SK-N-SH treated with all-trans-retinoic acid at 6 μM for 48 hours (cell line): Measurements from ENCODE around the gene ST3GAL6.

ENCODE experiments used
- ARNTL ChIP-seq: fragments of 450-650 bp; formaldehyde crosslinking; IDR thresholded peaks from 2 replicates; pipeline ENCODE4 v1.5.0; 2020; ENCODE audit warnings: low read depth, mild to moderate bottlenecking, moderate library complexity, borderline replicate concordance
- CSDC2 ChIP-seq: fragments of 250-450 bp; sonication (Bioruptor Pico); IDR thresholded peaks from 2 replicates; pipeline ENCODE4 v1.5.0; 2020; ENCODE audit warnings: mild to moderate bottlenecking, moderate library complexity
- ISL1 ChIP-seq: fragments of 250-450 bp; sonication (Bioruptor Pico); IDR thresholded peaks from 2 replicates; pipeline ENCODE4 v2.1.2; 2022; ENCODE audit warnings: mild to moderate bottlenecking, moderate library complexity
- PPARA ChIP-seq: fragments of 250-450 bp; sonication (Bioruptor Pico); IDR thresholded peaks from 2 replicates; pipeline ENCODE4 v1.5.0; 2020; ENCODE audit warnings: mild to moderate bottlenecking, borderline replicate concordance
- RARB ChIP-seq: fragments of 250-450 bp; sonication (Bioruptor Pico); IDR thresholded peaks from 2 replicates; pipeline ENCODE4 v1.8.0; 2021; ENCODE audit warnings: mild to moderate bottlenecking, moderate library complexity
- ZFP3 ChIP-seq: fragments of 250-450 bp; sonication (Bioruptor Pico); IDR thresholded peaks from 2 replicates; pipeline ENCODE4 v1.5.0; 2020; ENCODE audit warnings: mild to moderate bottlenecking, moderate library complexity
- ZFP30 ChIP-seq: fragments of 450-650 bp; formaldehyde crosslinking; IDR thresholded peaks from 2 replicates; pipeline ENCODE4 v1.5.0; 2022; ENCODE audit warnings: mild to moderate bottlenecking, moderate library complexity
- ZNF70 ChIP-seq: fragments of 450-650 bp; formaldehyde crosslinking; IDR thresholded peaks from 2 replicates; pipeline ENCODE4 v1.5.0; 2020; ENCODE audit warnings: mild to moderate bottlenecking, moderate library complexity
- ZNF8 ChIP-seq: fragments of 450-650 bp; formaldehyde crosslinking; IDR thresholded peaks from 2 replicates; pipeline ENCODE4 v1.5.0; 2020; ENCODE audit warnings: mild to moderate bottlenecking, moderate library complexity
- TF ChIP-seq, protein P1 (sequence below): fragments of 250-450 bp; sonication (Bioruptor Pico); IDR thresholded peaks from 2 replicates; pipeline ENCODE4 v1.5.0; 2020; ENCODE audit warnings: mild to moderate bottlenecking, moderate library complexity
- TF ChIP-seq, protein P2 (sequence below): fragments of 250-450 bp; sonication (Bioruptor Pico); IDR thresholded peaks from 2 replicates; pipeline ENCODE4 v1.5.1; 2020; ENCODE audit warnings: low read depth, mild to moderate bottlenecking, moderate library complexity
- TF ChIP-seq, protein P3 (sequence below): fragments of 250-450 bp; sonication (Bioruptor Pico); IDR thresholded peaks from 2 replicates; pipeline ENCODE4 v1.8.0; 2021; ENCODE audit warnings: low read depth, mild to moderate bottlenecking, moderate library complexity, borderline replicate concordance
- TF ChIP-seq, protein P4 (sequence below): fragments of 250-450 bp; sonication (Bioruptor Pico); IDR thresholded peaks from 2 replicates; pipeline ENCODE4 v1.8.0; 2020; ENCODE audit warnings: mild to moderate bottlenecking, moderate library complexity, borderline replicate concordance

DNA sequence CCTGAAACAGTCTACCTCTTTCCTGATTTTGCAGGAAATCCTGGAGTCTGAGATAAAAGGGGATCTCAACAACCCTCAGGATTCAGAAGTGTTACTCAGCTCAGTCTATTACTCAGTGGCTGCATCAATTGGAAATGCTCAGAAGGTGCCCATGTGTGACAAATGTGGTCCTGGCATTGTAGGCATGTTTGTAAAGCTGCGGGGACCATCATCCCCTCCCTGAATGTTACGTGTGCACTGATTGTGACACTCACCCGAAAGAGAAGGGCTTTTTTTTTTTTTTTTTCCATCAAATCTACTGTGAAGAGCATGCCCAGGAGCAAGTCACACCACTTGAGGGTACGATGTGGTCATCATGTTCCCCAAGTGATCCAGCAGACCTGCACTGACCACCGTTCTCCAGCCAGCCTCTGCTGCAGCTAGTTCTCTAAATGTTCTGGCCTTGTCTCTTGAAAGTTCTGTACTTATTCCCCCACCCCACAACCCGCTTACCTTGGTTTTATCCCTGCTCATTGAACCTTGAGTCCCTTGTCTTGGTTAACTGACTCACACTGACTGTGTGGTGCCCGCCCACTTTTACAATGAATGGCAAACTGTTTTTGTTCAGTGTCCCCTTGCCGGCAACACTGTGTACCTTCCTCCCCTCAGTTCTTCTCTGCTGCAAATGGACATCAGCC is 19.8 kb downstream of the ST3GAL6 start:
- TF ChIP-seq RARB (no peak), PPARA (CRISPR knock-in tag) (no peak), ZFP3 (CRISPR knock-in tag) (no peak), ISL1 (no peak), ZNF70 (CRISPR knock-in tag) (no peak), ZNF8 (CRISPR knock-in tag) (no peak), ARNTL (CRISPR knock-in tag) (no peak), ZFP30 (CRISPR knock-in tag) (no peak), CSDC2 (no peak)
- TF ChIP-seq, protein P1, sequence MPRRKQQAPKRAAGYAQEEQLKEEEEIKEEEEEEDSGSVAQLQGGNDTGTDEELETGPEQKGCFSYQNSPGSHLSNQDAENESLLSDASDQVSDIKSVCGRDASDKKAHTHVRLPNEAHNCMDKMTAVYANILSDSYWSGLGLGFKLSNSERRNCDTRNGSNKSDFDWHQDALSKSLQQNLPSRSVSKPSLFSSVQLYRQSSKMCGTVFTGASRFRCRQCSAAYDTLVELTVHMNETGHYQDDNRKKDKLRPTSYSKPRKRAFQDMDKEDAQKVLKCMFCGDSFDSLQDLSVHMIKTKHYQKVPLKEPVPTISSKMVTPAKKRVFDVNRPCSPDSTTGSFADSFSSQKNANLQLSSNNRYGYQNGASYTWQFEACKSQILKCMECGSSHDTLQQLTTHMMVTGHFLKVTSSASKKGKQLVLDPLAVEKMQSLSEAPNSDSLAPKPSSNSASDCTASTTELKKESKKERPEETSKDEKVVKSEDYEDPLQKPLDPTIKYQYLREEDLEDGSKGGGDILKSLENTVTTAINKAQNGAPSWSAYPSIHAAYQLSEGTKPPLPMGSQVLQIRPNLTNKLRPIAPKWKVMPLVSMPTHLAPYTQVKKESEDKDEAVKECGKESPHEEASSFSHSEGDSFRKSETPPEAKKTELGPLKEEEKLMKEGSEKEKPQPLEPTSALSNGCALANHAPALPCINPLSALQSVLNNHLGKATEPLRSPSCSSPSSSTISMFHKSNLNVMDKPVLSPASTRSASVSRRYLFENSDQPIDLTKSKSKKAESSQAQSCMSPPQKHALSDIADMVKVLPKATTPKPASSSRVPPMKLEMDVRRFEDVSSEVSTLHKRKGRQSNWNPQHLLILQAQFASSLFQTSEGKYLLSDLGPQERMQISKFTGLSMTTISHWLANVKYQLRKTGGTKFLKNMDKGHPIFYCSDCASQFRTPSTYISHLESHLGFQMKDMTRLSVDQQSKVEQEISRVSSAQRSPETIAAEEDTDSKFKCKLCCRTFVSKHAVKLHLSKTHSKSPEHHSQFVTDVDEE (CRISPR knock-in tag) = no peak
- TF ChIP-seq, protein P2, sequence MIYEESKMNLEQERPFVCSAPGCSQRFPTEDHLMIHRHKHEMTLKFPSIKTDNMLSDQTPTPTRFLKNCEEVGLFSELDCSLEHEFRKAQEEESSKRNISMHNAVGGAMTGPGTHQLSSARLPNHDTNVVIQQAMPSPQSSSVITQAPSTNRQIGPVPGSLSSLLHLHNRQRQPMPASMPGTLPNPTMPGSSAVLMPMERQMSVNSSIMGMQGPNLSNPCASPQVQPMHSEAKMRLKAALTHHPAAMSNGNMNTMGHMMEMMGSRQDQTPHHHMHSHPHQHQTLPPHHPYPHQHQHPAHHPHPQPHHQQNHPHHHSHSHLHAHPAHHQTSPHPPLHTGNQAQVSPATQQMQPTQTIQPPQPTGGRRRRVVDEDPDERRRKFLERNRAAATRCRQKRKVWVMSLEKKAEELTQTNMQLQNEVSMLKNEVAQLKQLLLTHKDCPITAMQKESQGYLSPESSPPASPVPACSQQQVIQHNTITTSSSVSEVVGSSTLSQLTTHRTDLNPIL (CRISPR knock-in tag) = no peak
- TF ChIP-seq, protein P3, sequence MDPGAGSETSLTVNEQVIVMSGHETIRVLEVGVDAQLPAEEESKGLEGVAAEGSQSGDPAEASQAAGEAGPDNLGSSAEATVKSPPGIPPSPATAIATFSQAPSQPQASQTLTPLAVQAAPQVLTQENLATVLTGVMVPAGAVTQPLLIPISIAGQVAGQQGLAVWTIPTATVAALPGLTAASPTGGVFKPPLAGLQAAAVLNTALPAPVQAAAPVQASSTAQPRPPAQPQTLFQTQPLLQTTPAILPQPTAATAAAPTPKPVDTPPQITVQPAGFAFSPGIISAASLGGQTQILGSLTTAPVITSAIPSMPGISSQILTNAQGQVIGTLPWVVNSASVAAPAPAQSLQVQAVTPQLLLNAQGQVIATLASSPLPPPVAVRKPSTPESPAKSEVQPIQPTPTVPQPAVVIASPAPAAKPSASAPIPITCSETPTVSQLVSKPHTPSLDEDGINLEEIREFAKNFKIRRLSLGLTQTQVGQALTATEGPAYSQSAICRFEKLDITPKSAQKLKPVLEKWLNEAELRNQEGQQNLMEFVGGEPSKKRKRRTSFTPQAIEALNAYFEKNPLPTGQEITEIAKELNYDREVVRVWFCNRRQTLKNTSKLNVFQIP (CRISPR knock-in tag) = no peak
- TF ChIP-seq, protein P4, sequence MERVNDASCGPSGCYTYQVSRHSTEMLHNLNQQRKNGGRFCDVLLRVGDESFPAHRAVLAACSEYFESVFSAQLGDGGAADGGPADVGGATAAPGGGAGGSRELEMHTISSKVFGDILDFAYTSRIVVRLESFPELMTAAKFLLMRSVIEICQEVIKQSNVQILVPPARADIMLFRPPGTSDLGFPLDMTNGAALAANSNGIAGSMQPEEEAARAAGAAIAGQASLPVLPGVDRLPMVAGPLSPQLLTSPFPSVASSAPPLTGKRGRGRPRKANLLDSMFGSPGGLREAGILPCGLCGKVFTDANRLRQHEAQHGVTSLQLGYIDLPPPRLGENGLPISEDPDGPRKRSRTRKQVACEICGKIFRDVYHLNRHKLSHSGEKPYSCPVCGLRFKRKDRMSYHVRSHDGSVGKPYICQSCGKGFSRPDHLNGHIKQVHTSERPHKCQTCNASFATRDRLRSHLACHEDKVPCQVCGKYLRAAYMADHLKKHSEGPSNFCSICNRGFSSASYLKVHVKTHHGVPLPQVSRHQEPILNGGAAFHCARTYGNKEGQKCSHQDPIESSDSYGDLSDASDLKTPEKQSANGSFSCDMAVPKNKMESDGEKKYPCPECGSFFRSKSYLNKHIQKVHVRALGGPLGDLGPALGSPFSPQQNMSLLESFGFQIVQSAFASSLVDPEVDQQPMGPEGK (CRISPR knock-in tag) = no peak
